ENCODE measurements around the gene TMOD3.

GRCh38 chr15:51842852-51843737 lies 13.6 kb downstream of the TMOD3 start:
- TF ChIP-seq CTCF (IDR thresholded peaks at IDR 0.05) = no peak
- no peak for TF ChIP-seq EZH2 (IDR thresholded peaks at IDR 0.05)
- no peak for TF ChIP-seq EZH2phosphoT487 (IDR thresholded peaks at IDR 0.05)

Data from neural progenitor cell (in vitro differentiated cells).